ENCODE data around the gene ZC3H10. TPM values are rescaled to one million over a fixed set of nuclear protein-coding genes. Genes with fewer than 3 reads are reported as not detected.

ZC3H10 gene
- polyA plus RNA-seq, 1 donor from 2014 or later, result 6.7 TPM

GRCh38 chr12:56114084-56114483, 4.0 kb upstream of the ZC3H10 start:
- Histone ChIP-seq H3K27me3 (ENCODE audit: insufficient read depth, low read depth, low read length) (no peaks in the 10 kb centered on the region), H4K20me1 (ENCODE audit: insufficient read depth) (no peaks in the 10 kb centered on the region), H3K4me3 (ENCODE audit: low read length) (no peak overlapping the region), H3K9me2 (ENCODE audit: insufficient read depth, low read length) (no peaks in the 10 kb centered on the region), H3K9ac (ENCODE audit: low read length) (no peak overlapping the region), H3K9me3 (ENCODE audit: low read length) (no peaks in the 10 kb centered on the region), H2AFZ (ENCODE audit: low read depth, low read length) (no peak overlapping the region), H3K4me2 (ENCODE audit: low read length) (no peak overlapping the region), H3F3A (ENCODE audit: insufficient read depth, low read length, poor library complexity, severe bottlenecking) (peaks cover 6% of the 10 kb centered on the region), H3K79me2 (replicated peaks; ENCODE audit: insufficient read depth, low read length) (peaks cover 16% of the 10 kb centered on the region), H3K27ac (ENCODE audit: low read length) (no peak overlapping the region), H3K36me3 (ENCODE audit: insufficient read depth, low read length) (no peaks in the 10 kb centered on the region)
- TF ChIP-seq, protein P1, sequence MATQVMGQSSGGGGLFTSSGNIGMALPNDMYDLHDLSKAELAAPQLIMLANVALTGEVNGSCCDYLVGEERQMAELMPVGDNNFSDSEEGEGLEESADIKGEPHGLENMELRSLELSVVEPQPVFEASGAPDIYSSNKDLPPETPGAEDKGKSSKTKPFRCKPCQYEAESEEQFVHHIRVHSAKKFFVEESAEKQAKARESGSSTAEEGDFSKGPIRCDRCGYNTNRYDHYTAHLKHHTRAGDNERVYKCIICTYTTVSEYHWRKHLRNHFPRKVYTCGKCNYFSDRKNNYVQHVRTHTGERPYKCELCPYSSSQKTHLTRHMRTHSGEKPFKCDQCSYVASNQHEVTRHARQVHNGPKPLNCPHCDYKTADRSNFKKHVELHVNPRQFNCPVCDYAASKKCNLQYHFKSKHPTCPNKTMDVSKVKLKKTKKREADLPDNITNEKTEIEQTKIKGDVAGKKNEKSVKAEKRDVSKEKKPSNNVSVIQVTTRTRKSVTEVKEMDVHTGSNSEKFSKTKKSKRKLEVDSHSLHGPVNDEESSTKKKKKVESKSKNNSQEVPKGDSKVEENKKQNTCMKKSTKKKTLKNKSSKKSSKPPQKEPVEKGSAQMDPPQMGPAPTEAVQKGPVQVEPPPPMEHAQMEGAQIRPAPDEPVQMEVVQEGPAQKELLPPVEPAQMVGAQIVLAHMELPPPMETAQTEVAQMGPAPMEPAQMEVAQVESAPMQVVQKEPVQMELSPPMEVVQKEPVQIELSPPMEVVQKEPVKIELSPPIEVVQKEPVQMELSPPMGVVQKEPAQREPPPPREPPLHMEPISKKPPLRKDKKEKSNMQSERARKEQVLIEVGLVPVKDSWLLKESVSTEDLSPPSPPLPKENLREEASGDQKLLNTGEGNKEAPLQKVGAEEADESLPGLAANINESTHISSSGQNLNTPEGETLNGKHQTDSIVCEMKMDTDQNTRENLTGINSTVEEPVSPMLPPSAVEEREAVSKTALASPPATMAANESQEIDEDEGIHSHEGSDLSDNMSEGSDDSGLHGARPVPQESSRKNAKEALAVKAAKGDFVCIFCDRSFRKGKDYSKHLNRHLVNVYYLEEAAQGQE (IDR thresholded peaks at IDR 0.05; ENCODE audit: borderline replicate concordance), result no peak
- TF ChIP-seq RAD21 (conservative IDR thresholded peaks at IDR 0.05), result no peak
- TF ChIP-seq EZH2 (IDR thresholded peaks at IDR 0.05; ENCODE audit: borderline replicate concordance, insufficient read depth, low read length, poor library complexity, severe bottlenecking), result no peak
- no peak for TF ChIP-seq SMC3 (conservative IDR thresholded peaks at IDR 0.05; ENCODE audit: poor library complexity)
- no peak for TF ChIP-seq EP300 (conservative IDR thresholded peaks at IDR 0.05; ENCODE audit: poor library complexity, severe bottlenecking)
- TF ChIP-seq POLR2AphosphoS5 (IDR thresholded peaks at IDR 0.05), result no peak
- TF ChIP-seq TAF1 (IDR thresholded peaks at IDR 0.05; ENCODE audit: low read depth), result no peak
- TF ChIP-seq MXI1 (conservative IDR thresholded peaks at IDR 0.05; ENCODE audit: poor library complexity, severe bottlenecking), result no peak
- TF ChIP-seq, protein P2, sequence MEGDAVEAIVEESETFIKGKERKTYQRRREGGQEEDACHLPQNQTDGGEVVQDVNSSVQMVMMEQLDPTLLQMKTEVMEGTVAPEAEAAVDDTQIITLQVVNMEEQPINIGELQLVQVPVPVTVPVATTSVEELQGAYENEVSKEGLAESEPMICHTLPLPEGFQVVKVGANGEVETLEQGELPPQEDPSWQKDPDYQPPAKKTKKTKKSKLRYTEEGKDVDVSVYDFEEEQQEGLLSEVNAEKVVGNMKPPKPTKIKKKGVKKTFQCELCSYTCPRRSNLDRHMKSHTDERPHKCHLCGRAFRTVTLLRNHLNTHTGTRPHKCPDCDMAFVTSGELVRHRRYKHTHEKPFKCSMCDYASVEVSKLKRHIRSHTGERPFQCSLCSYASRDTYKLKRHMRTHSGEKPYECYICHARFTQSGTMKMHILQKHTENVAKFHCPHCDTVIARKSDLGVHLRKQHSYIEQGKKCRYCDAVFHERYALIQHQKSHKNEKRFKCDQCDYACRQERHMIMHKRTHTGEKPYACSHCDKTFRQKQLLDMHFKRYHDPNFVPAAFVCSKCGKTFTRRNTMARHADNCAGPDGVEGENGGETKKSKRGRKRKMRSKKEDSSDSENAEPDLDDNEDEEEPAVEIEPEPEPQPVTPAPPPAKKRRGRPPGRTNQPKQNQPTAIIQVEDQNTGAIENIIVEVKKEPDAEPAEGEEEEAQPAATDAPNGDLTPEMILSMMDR (IDR thresholded peaks at IDR 0.05; ENCODE audit: poor library complexity, severe bottlenecking), result no peak

- H3K9me2 ChIP-seq (ENCODE audit: insufficient read depth, low read length), result no peaks in the 10 kb centered on the region
- H3K4me3 ChIP-seq (ENCODE audit: low read length), result peak overlapping the region; percentile 69
- no peaks in the 10 kb centered on the region for H4K20me1 ChIP-seq (ENCODE audit: insufficient read depth)
- H3K27me3 ChIP-seq (ENCODE audit: insufficient read depth, low read depth, low read length), result no peaks in the 10 kb centered on the region
- no peak overlapping the region for H3K4me2 ChIP-seq (ENCODE audit: low read length)
- no peaks in the 10 kb centered on the region for H3K36me3 ChIP-seq (ENCODE audit: insufficient read depth, low read length)
- peak overlapping the region; percentile 93 for H3K27ac ChIP-seq (ENCODE audit: low read length)
- no peaks in the 10 kb centered on the region for H3K9me3 ChIP-seq (ENCODE audit: low read length)
- H3F3A ChIP-seq (ENCODE audit: insufficient read depth, low read length, poor library complexity, severe bottlenecking), result peaks cover 6% of the 10 kb centered on the region
- TF ChIP-seq RAD21 (conservative IDR thresholded peaks at IDR 0.05) (no peak), EP300 (conservative IDR thresholded peaks at IDR 0.05; ENCODE audit: poor library complexity, severe bottlenecking) (no peak), SMC3 (conservative IDR thresholded peaks at IDR 0.05; ENCODE audit: poor library complexity) (no peak), EZH2 (IDR thresholded peaks at IDR 0.05; ENCODE audit: borderline replicate concordance, insufficient read depth, low read length, poor library complexity, severe bottlenecking) (no peak), TAF1 (IDR thresholded peaks at IDR 0.05; ENCODE audit: low read depth) (no peak), POLR2AphosphoS5 (IDR thresholded peaks at IDR 0.05) (no peak)
- TF ChIP-seq, protein P1 (IDR thresholded peaks at IDR 0.05; ENCODE audit: borderline replicate concordance), result no peak
- peak overlapping the region; percentile 79 for H3K9ac ChIP-seq (ENCODE audit: low read length)
- H2AFZ ChIP-seq (ENCODE audit: low read depth, low read length), result peak overlapping the region; percentile 37
- H3K79me2 ChIP-seq (replicated peaks; ENCODE audit: insufficient read depth, low read length), result peaks cover 28% of the 10 kb centered on the region
Measured at GRCh38 chr12:56115329-56115728, 2.7 kb upstream of the ZC3H10 start.

Measured in neural cell (in vitro differentiated cells).